SHP77 treated with DMSO at 0.1 percent for 48 hours (cell line): Measurements from ENCODE around the gene PLCG2.
"Not testable (repeated sequence)": the region's sequence is repeated elsewhere in the genome, so short reads cannot be mapped to it uniquely, and the experiment has no call there.

ENCODE experiments used
- DNase-seq: peaks from one replicate; lab custom pipeline; 2025; lab: John Stamatoyannopoulos, UW

PLCG2 gene

GRCh38 chr16:81939164-81940056 is 160.3 kb downstream of the PLCG2 start:
- DNase-seq: no peak

GRCh38 chr16:81940781-81941560 is 161.9 kb downstream of the PLCG2 start:
- DNase-seq: peak; percentile 19

GRCh38 chr16:81942007-81942601 is 163.0 kb downstream of the PLCG2 start:
- DNase-seq: no peak

- DNase-seq: no peak
These were observed 166.6 kb downstream of the PLCG2 start for GRCh38 chr16:81945665-81946064.

GRCh38 chr16:81946206-81946605 is 167.1 kb downstream of the PLCG2 start:
- no peak for DNase-seq

- no peak for DNase-seq
These were observed 172.5 kb downstream of the PLCG2 start for GRCh38 chr16:81951564-81951963.

- DNase-seq: no peak
These were observed 177.3 kb downstream of the PLCG2 start for GRCh38 chr16:81956213-81956948.

- no peak for DNase-seq
These were observed 185.7 kb downstream of the PLCG2 start for GRCh38 chr16:81964808-81965207.

- no peak for DNase-seq
These were observed 188.3 kb downstream of the PLCG2 start for GRCh38 chr16:81967358-81967757.

- no peak for DNase-seq
These were observed 192.8 kb downstream of the PLCG2 start for GRCh38 chr16:81971853-81972252.

- no peak for DNase-seq
These were observed 194.6 kb downstream of the PLCG2 start for GRCh38 chr16:81973737-81974136.

- no peak for DNase-seq
These were observed 196.5 kb downstream of the PLCG2 start for GRCh38 chr16:81975637-81976036.

GRCh38 chr16:81977335-81977942 is 198.3 kb downstream of the PLCG2 start:
- DNase-seq: not testable (repeated sequence)

GRCh38 chr16:81987121-81987520 is 208.0 kb downstream of the PLCG2 start:
- DNase-seq: no peak

GRCh38 chr16:81987706-81988105 is 208.6 kb downstream of the PLCG2 start:
- no peak for DNase-seq

- DNase-seq: no peak
These were observed 213.8 kb downstream of the PLCG2 start for GRCh38 chr16:81992859-81993258.

GRCh38 chr16:81994485-81994884 is 215.4 kb downstream of the PLCG2 start:
- DNase-seq: no peak

GRCh38 chr16:81995651-81996050 is 216.6 kb downstream of the PLCG2 start:
- DNase-seq: no peak

GRCh38 chr16:81996664-81997509 is 217.8 kb downstream of the PLCG2 start:
- DNase-seq: no peak

- DNase-seq: no peak
These were observed 218.6 kb downstream of the PLCG2 start for GRCh38 chr16:81997738-81998137.

GRCh38 chr16:82002831-82003230 is 223.7 kb downstream of the PLCG2 start:
- DNase-seq: no peak
